ENCODE measurements around the gene LRBA. TPM values are rescaled to one million over a fixed set of nuclear protein-coding genes. Genes with fewer than 3 reads are reported as not detected.

Gene LRBA
- polyA plus RNA-seq, 6 donors from 2014 or later: 18.0 to 25.7 (median 19.6) TPM

GRCh38 chr4:150253965-150254630 is 761.0 kb downstream of the LRBA start:
- H3K27ac Mint-ChIP-seq: peak overlapping the region in 3 of 6 donors; percentile 47 to 58 (median 52)
- peak overlapping the region in 1 of 8 donors; percentile 33 for H3K4me3 Mint-ChIP-seq
- H3K9me3 Mint-ChIP-seq: no peaks in the 10 kb centered on the region
- no peak for DNase-seq
- ATAC-seq (ENCODE audit: low read depth in 2 of 2): no peak
- no peaks in the 10 kb centered on the region for H3K27me3 Mint-ChIP-seq
- H3K4me1 Mint-ChIP-seq: peaks cover 0 to 3% (median 0%) of the 10 kb centered on the region in 3 donors
- H3K36me3 Mint-ChIP-seq: no peaks in the 10 kb centered on the region

- no peaks in the 10 kb centered on the region for H3K36me3 Mint-ChIP-seq
- DNase-seq (no peak), ATAC-seq (ENCODE audit: low read depth in 2 of 2) (no peak)
- H3K4me1 Mint-ChIP-seq: peaks cover 0 to 3% (median 0%) of the 10 kb centered on the region in 3 donors
- no peaks in the 10 kb centered on the region for H3K27me3 Mint-ChIP-seq
- peak overlapping the region in 3 of 6 donors; percentile 16 to 39 (median 38) for H3K27ac Mint-ChIP-seq
- H3K4me3 Mint-ChIP-seq: no peak overlapping the region
- H3K9me3 Mint-ChIP-seq: no peaks in the 10 kb centered on the region
These were observed 761.7 kb downstream of the LRBA start for GRCh38 chr4:150253416-150253815.

- H3K4me3 Mint-ChIP-seq: no peak overlapping the region
- no peak for DNase-seq
- H3K27ac Mint-ChIP-seq: peak overlapping the region in 1 of 6 donors; percentile 46
- no peaks in the 10 kb centered on the region for H3K36me3 Mint-ChIP-seq
- H3K9me3 Mint-ChIP-seq: no peaks in the 10 kb centered on the region
- ATAC-seq (ENCODE audit: low read depth in 2 of 2): no peak
- H3K27me3 Mint-ChIP-seq: no peaks in the 10 kb centered on the region
- peaks cover 0 to 3% (median 0%) of the 10 kb centered on the region in 3 donors for H3K4me1 Mint-ChIP-seq
These were observed 762.3 kb downstream of the LRBA start for GRCh38 chr4:150252741-150253140.

GRCh38 chr4:150252306-150252705 is 762.8 kb downstream of the LRBA start:
- Mint-ChIP-seq H3K4me3 (no peak overlapping the region), H3K9me3 (no peaks in the 10 kb centered on the region), H3K27ac (peak overlapping the region in 1 of 6 donors; percentile 30), H3K36me3 (no peaks in the 10 kb centered on the region), H3K4me1 (peaks cover 0 to 3% (median 0%) of the 10 kb centered on the region in 3 donors), H3K27me3 (no peaks in the 10 kb centered on the region)
- DNase-seq (no peak), ATAC-seq (ENCODE audit: low read depth in 2 of 2) (no peak)

- no peak overlapping the region for H3K4me3 Mint-ChIP-seq
- H3K4me1 Mint-ChIP-seq: peaks cover 0 to 3% (median 0%) of the 10 kb centered on the region in 3 donors
- no peak for DNase-seq
- no peaks in the 10 kb centered on the region for H3K27me3 Mint-ChIP-seq
- ATAC-seq (ENCODE audit: low read depth in 2 of 2): no peak
- H3K9me3 Mint-ChIP-seq: no peaks in the 10 kb centered on the region
- peak overlapping the region in 1 of 6 donors; percentile 30 for H3K27ac Mint-ChIP-seq
- H3K36me3 Mint-ChIP-seq: no peaks in the 10 kb centered on the region
These were observed 763.3 kb downstream of the LRBA start for GRCh38 chr4:150251752-150252190.

- no peak for DNase-seq
- Mint-ChIP-seq H3K27me3 (no peaks in the 10 kb centered on the region), H3K4me1 (peaks cover 0 to 3% (median 0%) of the 10 kb centered on the region in 3 donors), H3K4me3 (no peak overlapping the region), H3K27ac (no peak overlapping the region), H3K9me3 (no peaks in the 10 kb centered on the region), H3K36me3 (no peaks in the 10 kb centered on the region)
- ATAC-seq (ENCODE audit: low read depth in 2 of 2): no peak
These were observed 764.0 kb downstream of the LRBA start for GRCh38 chr4:150250998-150251651.

GRCh38 chr4:150250293-150250997 is 764.6 kb downstream of the LRBA start:
- no peak for ATAC-seq (ENCODE audit: low read depth in 2 of 2)

GRCh38 chr4:150248181-150248580 is 766.9 kb downstream of the LRBA start:
- ATAC-seq (ENCODE audit: low read depth in 2 of 2) (no peak), DNase-seq (no peak)
- Mint-ChIP-seq H3K4me1 (peaks cover 0 to 3% (median 0%) of the 10 kb centered on the region in 3 donors), H3K4me3 (no peak overlapping the region), H3K27ac (no peak overlapping the region), H3K27me3 (no peaks in the 10 kb centered on the region), H3K9me3 (no peaks in the 10 kb centered on the region), H3K36me3 (no peaks in the 10 kb centered on the region)

More at GRCh38 chr4:150250293-150250997, 764.6 kb downstream of the LRBA start:
- peaks cover 0 to 3% (median 0%) of the 10 kb centered on the region in 3 donors for H3K4me1 Mint-ChIP-seq
- H3K36me3 Mint-ChIP-seq: no peaks in the 10 kb centered on the region
- no peak overlapping the region for H3K27ac Mint-ChIP-seq
- H3K27me3 Mint-ChIP-seq: no peaks in the 10 kb centered on the region
- no peak for DNase-seq
- H3K9me3 Mint-ChIP-seq: no peaks in the 10 kb centered on the region
- no peak overlapping the region for H3K4me3 Mint-ChIP-seq

- Mint-ChIP-seq H3K9me3 (no peaks in the 10 kb centered on the region), H3K36me3 (no peaks in the 10 kb centered on the region), H3K4me1 (peaks cover 0 to 3% (median 3%) of the 10 kb centered on the region in 3 donors), H3K27ac (no peak overlapping the region), H3K27me3 (no peaks in the 10 kb centered on the region), H3K4me3 (no peak overlapping the region)
- no peak for DNase-seq
- ATAC-seq (ENCODE audit: low read depth in 2 of 2): no peak
These were observed 767.9 kb downstream of the LRBA start for GRCh38 chr4:150247184-150247583.

GRCh38 chr4:150244600-150244999 is 770.5 kb downstream of the LRBA start:
- no peaks in the 10 kb centered on the region for H3K9me3 Mint-ChIP-seq
- H3K4me1 Mint-ChIP-seq: peaks cover 0 to 3% (median 0%) of the 10 kb centered on the region in 3 donors
- ATAC-seq (ENCODE audit: low read depth in 2 of 2) (no peak), DNase-seq (no peak)
- H3K4me3 Mint-ChIP-seq: no peak overlapping the region
- H3K27ac Mint-ChIP-seq: no peak overlapping the region
- no peaks in the 10 kb centered on the region for H3K36me3 Mint-ChIP-seq
- H3K27me3 Mint-ChIP-seq: no peaks in the 10 kb centered on the region

- H3K36me3 Mint-ChIP-seq: no peaks in the 10 kb centered on the region
- no peak overlapping the region for H3K4me3 Mint-ChIP-seq
- ATAC-seq (ENCODE audit: low read depth in 2 of 2): no peak
- no peak for DNase-seq
- no peaks in the 10 kb centered on the region for H3K9me3 Mint-ChIP-seq
- peak overlapping the region in 1 of 6 donors; percentile 17 for H3K27ac Mint-ChIP-seq
- peaks cover 0 to 3% (median 0%) of the 10 kb centered on the region in 3 donors for H3K4me1 Mint-ChIP-seq
- no peaks in the 10 kb centered on the region for H3K27me3 Mint-ChIP-seq
These were observed 771.2 kb downstream of the LRBA start for GRCh38 chr4:150243932-150244331.

- Mint-ChIP-seq H3K4me1 (peaks cover 0 to 3% (median 0%) of the 10 kb centered on the region in 3 donors), H3K9me3 (no peaks in the 10 kb centered on the region), H3K4me3 (no peak overlapping the region), H3K27ac (peak overlapping the region in 1 of 6 donors; percentile 57), H3K36me3 (no peaks in the 10 kb centered on the region), H3K27me3 (no peaks in the 10 kb centered on the region)
- no peak for ATAC-seq (ENCODE audit: low read depth in 2 of 2)
- no peak for DNase-seq
These were observed 772.1 kb downstream of the LRBA start for GRCh38 chr4:150242820-150243458.

- no peaks in the 10 kb centered on the region for H3K9me3 Mint-ChIP-seq
- H3K36me3 Mint-ChIP-seq: no peaks in the 10 kb centered on the region
- H3K27ac Mint-ChIP-seq: peak overlapping the region in 1 of 6 donors; percentile 49
- H3K27me3 Mint-ChIP-seq: no peaks in the 10 kb centered on the region
- H3K4me3 Mint-ChIP-seq: peak overlapping the region in 1 of 8 donors; percentile 66
- ATAC-seq (ENCODE audit: low read depth in 2 of 2) (no peak), DNase-seq (no peak)
- peaks cover 0 to 3% (median 0%) of the 10 kb centered on the region in 3 donors for H3K4me1 Mint-ChIP-seq
These were observed 775.1 kb downstream of the LRBA start for GRCh38 chr4:150240011-150240410.

All from naive B cell (primary cell).